Erythroblast (primary cell): ENCODE data around the gene ATP2A3.

Experiments used
- GATA1 ChIP-seq: IDR thresholded peaks from 2 replicates; pipeline ENCODE4 v1.6.1; 2011; ENCODE audit warnings: low read depth, mild to moderate bottlenecking, control low read depth, low read length, moderate library complexity
- POLR2A ChIP-seq: IDR thresholded peaks from 2 replicates; pipeline ENCODE4 v1.6.1; 2011; ENCODE audit warnings: mild to moderate bottlenecking, low read length

GRCh38 chr17:3978421-3979289, 14.4 kb upstream of the ATP2A3 start:
- TF ChIP-seq POLR2A (no peak), GATA1 (no peak)
